Neuronal stem cell (in vitro differentiated cells): ENCODE results near the gene MET.

Experiments used
- DNase-seq: peaks from one replicate; pipeline ENCODE4 v3.0.0-alpha.2; 2013; ENCODE audit warnings: low spot score
- H2AFZ ChIP-seq: one replicate; pipeline ENCODE4 v1.6.1; 2013; ENCODE audit warnings: mild to moderate bottlenecking, low read length, inconsistent platforms
- H2AK5ac ChIP-seq: 2 replicates; pipeline ENCODE4 v1.6.1; 2013; ENCODE audit warnings: low read depth, mild to moderate bottlenecking, inconsistent platforms, low read length, moderate library complexity, mixed read lengths
- H2BK120ac ChIP-seq: 2 replicates; pipeline ENCODE4 v1.6.1; 2013; ENCODE audit warnings: low read depth, mild to moderate bottlenecking, inconsistent platforms, low read length, moderate library complexity, mixed read lengths
- H2BK12ac ChIP-seq: one replicate; pipeline ENCODE4 v1.6.1; 2013; ENCODE audit warnings: low read length, inconsistent platforms
- H2BK15ac ChIP-seq: 2 replicates; pipeline ENCODE4 v1.6.1; 2013; ENCODE audit warnings: mild to moderate bottlenecking, low read length, inconsistent platforms, mixed read lengths
- H2BK5ac ChIP-seq: one replicate; pipeline ENCODE4 v1.6.1; 2013; ENCODE audit warnings: inconsistent platforms, mild to moderate bottlenecking, low read length, moderate library complexity
- H3K14ac ChIP-seq: one replicate; pipeline ENCODE4 v1.6.1; 2013; ENCODE audit warnings: low read length, inconsistent platforms
- H3K18ac ChIP-seq: 2 replicates; pipeline ENCODE4 v1.6.1; 2013; ENCODE audit warnings: low read length, inconsistent platforms
- H3K23ac ChIP-seq: 2 replicates; pipeline ENCODE4 v1.6.1; 2013; ENCODE audit warnings: low read depth, mild to moderate bottlenecking, mixed read lengths, low read length, inconsistent platforms; ENCODE audit not compliant: poor library complexity
- H3K27ac ChIP-seq: replicated peaks from 3 replicates; pipeline ENCODE4 v1.5.1; 2013; ENCODE audit warnings: low read length, inconsistent platforms
- H3K27me3 ChIP-seq, 3 experiments: 2 replicates each; pipeline ENCODE4 v1.6.1; 2013; ENCODE audit warnings: low read length in 3 of 3, mild to moderate bottlenecking in 2 of 3, inconsistent platforms in 1 of 3, low read depth in 1 of 3, mixed read lengths in 1 of 3, moderate library complexity in 1 of 3; ENCODE audit not compliant: control insufficient read depth in 3 of 3, insufficient read depth in 3 of 3
- H3K36me3 ChIP-seq, 2 donors: replicated peaks in 1 of 2; 2 replicates each; pipeline ENCODE4 v1.6.1; 2013; ENCODE audit warnings: low read length in 2 of 2; ENCODE audit not compliant: control insufficient read depth in 2 of 2, insufficient read depth in 2 of 2
- H3K4ac ChIP-seq: 2 replicates; pipeline ENCODE4 v1.6.1; 2013; ENCODE audit warnings: inconsistent platforms, mild to moderate bottlenecking, low read length, moderate library complexity
- H3K4me1 ChIP-seq, 2 donors: 1 replicate in 1 of 2; 2 replicates in 1 of 2; pipeline ENCODE4 v1.6.1; 2013; ENCODE audit warnings: low read length in 2 of 2, low read depth in 1 of 2; ENCODE audit not compliant: control insufficient read depth in 2 of 2, insufficient read depth in 1 of 2
- H3K4me2 ChIP-seq: one replicate; pipeline ENCODE4 v1.6.1; 2013; ENCODE audit warnings: mild to moderate bottlenecking, low read length, inconsistent platforms; ENCODE audit not compliant: insufficient read depth, poor library complexity, severe bottlenecking
- H3K4me3 ChIP-seq, 2 donors: 2 replicates each; pipeline ENCODE4 v1.5.1; 2013; ENCODE audit warnings: low read length in 2 of 2, mild to moderate bottlenecking in 2 of 2, inconsistent platforms in 1 of 2, moderate library complexity in 1 of 2
- H3K79me1 ChIP-seq: one replicate; pipeline ENCODE4 v1.6.1; 2013; ENCODE audit warnings: low read depth, mild to moderate bottlenecking, inconsistent platforms, low read length, moderate library complexity
- H3K9ac ChIP-seq: one replicate; pipeline ENCODE4 v1.6.1; 2013; ENCODE audit warnings: mild to moderate bottlenecking, low read depth, low read length, inconsistent platforms; ENCODE audit not compliant: poor library complexity
- H3K9me3 ChIP-seq, 2 donors: replicated peaks in 1 of 2; 2 replicates each; pipeline versions ENCODE3 to v1.6.1; 2013; ENCODE audit warnings: low read length in 2 of 2, mild to moderate bottlenecking in 2 of 2, inconsistent platforms in 1 of 2, low read depth in 1 of 2, mixed read lengths in 1 of 2, moderate library complexity in 1 of 2; ENCODE audit not compliant: control insufficient read depth in 2 of 2, insufficient read depth in 1 of 2
- H4K8ac ChIP-seq: one replicate; pipeline ENCODE4 v1.6.1; 2013; ENCODE audit warnings: low read depth, mild to moderate bottlenecking, inconsistent platforms, low read length, moderate library complexity
- H4K91ac ChIP-seq: one replicate; pipeline ENCODE4 v1.6.1; 2013; ENCODE audit warnings: low read length, low read depth, mild to moderate bottlenecking, inconsistent platforms; ENCODE audit not compliant: poor library complexity
- WGBS, 2 donors: extraction: QIAGEN DNeasy Blood & Tissue Kit; methylation state at CpG; one replicate each; pipeline ENCODE4 v1.1.7; 2013; ENCODE audit warnings: missing lambda C conversion rate in 2 of 2, mixed read lengths in 1 of 2; ENCODE audit not compliant: insufficient read length in 2 of 2, insufficient replicate concordance in 1 of 2; ENCODE audit errors: extremely low coverage in 2 of 2; 5-methylcytosine and 5-hydroxymethylcytosine counted together

The MET gene

DNA sequence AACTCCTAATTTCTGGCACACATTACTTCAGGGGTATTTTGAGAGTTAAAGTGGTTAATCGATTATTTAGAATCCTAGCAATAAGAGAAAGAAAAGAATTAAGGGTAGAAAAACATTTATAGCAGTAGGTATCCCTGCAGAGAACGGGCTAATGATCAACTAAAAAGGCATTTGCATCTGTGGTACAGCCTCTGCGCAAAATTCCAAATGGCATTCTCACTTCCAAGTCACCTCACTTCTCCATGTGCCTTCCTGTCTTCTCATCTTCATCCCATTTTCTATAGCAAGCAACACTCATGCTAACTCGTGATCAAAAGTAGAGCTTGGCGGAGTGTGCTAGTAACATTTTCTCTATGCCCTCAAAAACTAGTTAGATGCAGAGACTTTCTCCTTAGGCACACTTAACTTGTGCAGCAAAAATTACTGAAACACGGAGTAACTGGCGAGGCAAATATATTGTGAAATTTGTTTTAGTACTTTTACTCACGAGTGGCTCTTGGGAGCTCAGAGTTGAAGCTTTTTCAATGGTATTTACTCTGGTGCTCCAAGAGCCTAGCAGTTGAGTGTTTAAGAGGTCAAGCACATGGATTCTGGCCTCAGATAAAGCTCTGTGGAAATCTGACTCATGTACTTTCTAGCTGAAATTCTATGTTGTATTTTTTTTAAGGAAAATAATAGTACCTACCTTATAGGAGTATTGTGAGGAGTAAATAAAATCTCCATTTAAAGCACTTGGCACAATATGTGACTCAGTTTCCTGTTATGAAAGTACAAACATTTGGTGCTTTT lies 65.1 kb downstream of the MET start:
- Histone ChIP-seq H3K9me3 (no peaks in the 10 kb centered on the region), H3K4me2 (no peak overlapping the region), H3K27me3 (no peaks in the 10 kb centered on the region), H2AK5ac (no peak overlapping the region), H2BK5ac (no peak overlapping the region), H3K9ac (no peak overlapping the region), H3K79me1 (no peaks in the 10 kb centered on the region), H3K18ac (no peak overlapping the region), H3K4me1 (peaks cover 0 to 3% of the 10 kb centered on the region in 2 donors), H2BK120ac (no peak overlapping the region), H3K4me3 (no peak overlapping the region), H2AFZ (no peak overlapping the region), H4K8ac (no peak overlapping the region), H4K91ac (no peak overlapping the region), H3K4ac (no peak overlapping the region), H3K23ac (no peak overlapping the region), H3K14ac (no peak overlapping the region), H2BK15ac (no peak overlapping the region), H2BK12ac (no peak overlapping the region), H3K36me3 (no peaks in the 10 kb centered on the region), H3K27ac (no peak overlapping the region)
- WGBS, 2 donors, result no CpG with 5 or more reads among the region's 8 CpGs
- DNase-seq, result no peak

DNA sequence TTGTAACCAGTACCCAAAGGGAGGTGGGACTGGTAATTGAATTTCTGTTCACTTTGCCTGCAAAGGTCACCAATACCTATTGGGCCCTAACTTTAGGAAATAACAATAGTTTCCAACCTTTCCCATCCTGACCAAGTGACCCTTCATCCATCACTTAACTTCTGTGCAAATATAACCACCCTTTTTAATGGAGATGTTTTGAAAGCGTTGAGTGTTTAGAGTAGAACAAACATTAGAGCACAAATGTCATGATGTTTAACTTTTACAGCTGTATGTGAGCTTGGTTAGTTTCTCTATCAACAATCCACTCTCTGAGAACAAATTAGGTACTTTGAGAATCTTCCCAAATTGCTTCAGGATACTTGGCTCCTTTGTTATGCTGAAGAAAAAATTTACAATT lies 66.4 kb downstream of the MET start:
- H3K27ac ChIP-seq, result no peak overlapping the region
- H2AFZ ChIP-seq, result no peak overlapping the region
- H3K27me3 ChIP-seq, result no peaks in the 10 kb centered on the region
- no peak overlapping the region for H3K4me3 ChIP-seq
- H2BK12ac ChIP-seq, result no peak overlapping the region
- no peak overlapping the region for H3K18ac ChIP-seq
- H4K8ac ChIP-seq, result no peak overlapping the region
- no peak for DNase-seq
- no peak overlapping the region for H3K4me2 ChIP-seq
- H4K91ac ChIP-seq, result no peak overlapping the region
- no peak overlapping the region for H3K4ac ChIP-seq
- no peak overlapping the region for H3K14ac ChIP-seq
- no peak overlapping the region for H3K23ac ChIP-seq
- no peak overlapping the region for H2BK15ac ChIP-seq
- no peak overlapping the region for H2BK120ac ChIP-seq
- H2BK5ac ChIP-seq, result no peak overlapping the region
- no peaks in the 10 kb centered on the region for H3K36me3 ChIP-seq
- no peak overlapping the region for H2AK5ac ChIP-seq
- peaks cover 2 to 3% of the 10 kb centered on the region in 2 donors for H3K4me1 ChIP-seq
- H3K9ac ChIP-seq, result no peak overlapping the region
- no CpG with 5 or more reads among the region's 1 CpG for WGBS, 2 donors
- H3K79me1 ChIP-seq, result no peaks in the 10 kb centered on the region
- no peaks in the 10 kb centered on the region for H3K9me3 ChIP-seq

DNA sequence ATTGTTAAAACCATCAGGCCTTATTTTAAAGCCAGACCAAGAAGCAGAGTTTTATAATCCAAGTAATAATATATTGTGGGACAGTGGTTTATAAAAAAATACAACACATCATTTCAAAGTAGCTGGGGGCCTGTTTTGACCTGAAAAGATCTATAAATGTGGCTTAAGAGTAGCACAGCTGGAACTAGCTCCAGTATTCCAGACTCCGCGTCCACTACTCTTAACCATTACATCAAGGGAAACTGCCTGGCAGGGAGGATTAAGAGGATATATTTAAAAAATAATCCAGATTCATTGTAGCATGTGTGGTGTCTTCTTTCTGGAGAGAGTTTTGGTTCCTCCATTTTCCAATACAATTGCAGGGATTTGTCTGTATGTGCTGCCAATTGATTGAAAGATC lies 67.3 kb downstream of the MET start:
- no CpG with 5 or more reads among the region's 2 CpGs for WGBS, 2 donors
- Histone ChIP-seq H3K4ac (no peak overlapping the region), H3K4me2 (no peak overlapping the region), H3K27me3 (no peaks in the 10 kb centered on the region), H3K9ac (no peak overlapping the region), H4K8ac (no peak overlapping the region), H3K4me3 (no peak overlapping the region), H3K27ac (no peak overlapping the region), H3K18ac (no peak overlapping the region), H2BK120ac (no peak overlapping the region), H3K4me1 (peaks cover 2 to 3% of the 10 kb centered on the region in 2 donors), H3K14ac (no peak overlapping the region), H3K36me3 (no peaks in the 10 kb centered on the region), H2BK5ac (no peak overlapping the region), H3K9me3 (no peaks in the 10 kb centered on the region), H3K79me1 (no peaks in the 10 kb centered on the region), H2BK15ac (no peak overlapping the region), H2AFZ (no peak overlapping the region), H3K23ac (no peak overlapping the region), H4K91ac (no peak overlapping the region), H2AK5ac (no peak overlapping the region), H2BK12ac (no peak overlapping the region)
- DNase-seq, result no peak

DNA sequence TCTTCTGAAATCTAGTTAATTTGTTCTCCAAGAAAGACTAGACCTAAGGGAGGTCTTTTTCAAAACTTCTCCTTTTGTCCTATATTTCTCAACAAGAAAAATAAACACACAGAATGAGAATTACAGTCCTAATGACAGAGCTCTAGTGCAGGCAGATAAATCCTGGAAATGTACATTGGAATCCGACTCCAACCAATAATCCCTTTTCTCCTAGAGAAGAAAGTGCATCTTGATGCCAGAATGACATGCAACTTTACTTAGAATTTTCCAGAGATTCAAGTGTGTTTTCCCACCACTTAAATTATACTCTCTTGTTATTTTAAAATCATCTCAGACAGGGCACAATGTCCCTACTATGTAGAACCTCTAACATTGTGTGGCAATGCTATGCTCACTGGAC lies 68.2 kb downstream of the MET start:
- H3K27ac ChIP-seq, result no peak overlapping the region

More for the DNA sequence above, 68.2 kb downstream of the MET start:
- no peak overlapping the region for H4K8ac ChIP-seq
- H2BK15ac ChIP-seq, result no peak overlapping the region
- no peak for DNase-seq
- H3K4me1 ChIP-seq, result peaks cover 2 to 3% of the 10 kb centered on the region in 2 donors
- no peak overlapping the region for H2BK12ac ChIP-seq
- no peak overlapping the region for H2AFZ ChIP-seq
- H3K79me1 ChIP-seq, result no peaks in the 10 kb centered on the region
- no peak overlapping the region for H3K18ac ChIP-seq
- H3K14ac ChIP-seq, result no peak overlapping the region
- no CpG with 5 or more reads among the region's 1 CpG for WGBS, 2 donors
- no peak overlapping the region for H4K91ac ChIP-seq
- no peak overlapping the region for H3K4me2 ChIP-seq
- no peaks in the 10 kb centered on the region for H3K36me3 ChIP-seq
- H2AK5ac ChIP-seq, result no peak overlapping the region
- no peak overlapping the region for H3K23ac ChIP-seq
- H3K9ac ChIP-seq, result no peak overlapping the region
- no peaks in the 10 kb centered on the region for H3K9me3 ChIP-seq
- H3K27me3 ChIP-seq, result no peaks in the 10 kb centered on the region
- H3K4ac ChIP-seq, result no peak overlapping the region
- H2BK5ac ChIP-seq, result no peak overlapping the region
- no peak overlapping the region for H3K4me3 ChIP-seq
- no peak overlapping the region for H2BK120ac ChIP-seq
